ENCODE data around the gene IFT81. TPM values are rescaled to one million over a fixed set of nuclear protein-coding genes. Genes with fewer than 3 reads are reported as not detected.

Gene IFT81
- total and polyA plus RNA-seq, 2 donors from 2014 or later, result 6.5 to 16.6 TPM

GRCh38 chr12:110137786-110138185 lies 13.6 kb downstream of the IFT81 start:
- DNase-seq, result no peak
- Histone ChIP-seq H3K27me3 (ENCODE audit: control insufficient read depth, insufficient read depth, low read length) (no peaks in the 10 kb centered on the region), H3K36me3 (ENCODE audit: control insufficient read depth in 2 of 3, insufficient read depth in 3 of 3, low read length in 3 of 3) (peaks cover 2 to 19% (median 6%) of the 10 kb centered on the region in 3 donors), H3K27ac (ENCODE audit: low read depth in 2 of 2, low read length in 2 of 2) (no peak overlapping the region), H3K9me3 (ENCODE audit: control insufficient read depth in 2 of 3, insufficient read depth in 1 of 3, low read length in 3 of 3) (no peaks in the 10 kb centered on the region), H3K4me1 (ENCODE audit: control insufficient read depth in 2 of 3, insufficient read depth in 2 of 3, low read depth in 1 of 3, low read length in 3 of 3) (no peaks in the 10 kb centered on the region), H3K9ac (ENCODE audit: low read length in 3 of 3) (no peak overlapping the region), H3K4me3 (ENCODE audit: low read length in 3 of 3) (no peak overlapping the region)
- FAIRE-seq, result no peak
- intact Hi-C loops (cut with DNase I), result no loop called here
- TF ChIP-seq, protein P1, sequence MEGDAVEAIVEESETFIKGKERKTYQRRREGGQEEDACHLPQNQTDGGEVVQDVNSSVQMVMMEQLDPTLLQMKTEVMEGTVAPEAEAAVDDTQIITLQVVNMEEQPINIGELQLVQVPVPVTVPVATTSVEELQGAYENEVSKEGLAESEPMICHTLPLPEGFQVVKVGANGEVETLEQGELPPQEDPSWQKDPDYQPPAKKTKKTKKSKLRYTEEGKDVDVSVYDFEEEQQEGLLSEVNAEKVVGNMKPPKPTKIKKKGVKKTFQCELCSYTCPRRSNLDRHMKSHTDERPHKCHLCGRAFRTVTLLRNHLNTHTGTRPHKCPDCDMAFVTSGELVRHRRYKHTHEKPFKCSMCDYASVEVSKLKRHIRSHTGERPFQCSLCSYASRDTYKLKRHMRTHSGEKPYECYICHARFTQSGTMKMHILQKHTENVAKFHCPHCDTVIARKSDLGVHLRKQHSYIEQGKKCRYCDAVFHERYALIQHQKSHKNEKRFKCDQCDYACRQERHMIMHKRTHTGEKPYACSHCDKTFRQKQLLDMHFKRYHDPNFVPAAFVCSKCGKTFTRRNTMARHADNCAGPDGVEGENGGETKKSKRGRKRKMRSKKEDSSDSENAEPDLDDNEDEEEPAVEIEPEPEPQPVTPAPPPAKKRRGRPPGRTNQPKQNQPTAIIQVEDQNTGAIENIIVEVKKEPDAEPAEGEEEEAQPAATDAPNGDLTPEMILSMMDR (IDR thresholded peaks at IDR 0.05; ENCODE audit: borderline replicate concordance, extremely low read depth, insufficient read depth), result no peak

DNA sequence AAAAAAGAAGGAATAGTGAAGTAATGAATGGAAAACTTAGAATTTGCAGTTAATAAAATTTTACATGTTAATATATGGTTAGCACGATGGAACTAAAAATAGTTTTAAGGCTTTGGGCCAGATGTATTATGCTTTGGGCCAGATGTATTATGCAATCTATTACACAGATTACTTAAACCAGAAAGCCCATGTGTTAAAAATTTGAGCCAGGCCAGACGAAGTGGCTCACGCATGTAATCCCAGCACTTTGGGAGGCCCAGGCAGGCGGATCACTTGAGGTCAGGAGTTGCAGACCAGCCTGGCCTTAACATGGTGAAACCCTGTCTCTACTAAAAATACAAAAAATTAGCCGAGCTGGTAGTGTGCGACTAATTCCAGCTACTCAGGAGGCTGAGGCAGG lies 17.2 kb downstream of the IFT81 start:
- Histone ChIP-seq H3K4me3 (ENCODE audit: low read length in 3 of 3) (no peak overlapping the region), H3K36me3 (ENCODE audit: control insufficient read depth in 2 of 3, insufficient read depth in 3 of 3, low read length in 3 of 3) (peaks cover 0 to 11% (median 5%) of the 10 kb centered on the region in 3 donors), H3K4me1 (ENCODE audit: control insufficient read depth in 2 of 3, insufficient read depth in 2 of 3, low read depth in 1 of 3, low read length in 3 of 3) (no peaks in the 10 kb centered on the region), H3K9me3 (ENCODE audit: control insufficient read depth in 2 of 3, insufficient read depth in 1 of 3, low read length in 3 of 3) (no peaks in the 10 kb centered on the region), H3K9ac (ENCODE audit: low read length in 3 of 3) (no peak overlapping the region), H3K27ac (ENCODE audit: low read depth in 2 of 2, low read length in 2 of 2) (no peak overlapping the region), H3K27me3 (ENCODE audit: control insufficient read depth, insufficient read depth, low read length) (no peaks in the 10 kb centered on the region)
- TF ChIP-seq, protein P1 (IDR thresholded peaks at IDR 0.05; ENCODE audit: borderline replicate concordance, extremely low read depth, insufficient read depth), result no peak
- no peak for DNase-seq
- intact Hi-C loops (cut with DNase I), result no loop called here
- FAIRE-seq, result no peak

- TF ChIP-seq, protein P1 (IDR thresholded peaks at IDR 0.05; ENCODE audit: borderline replicate concordance, extremely low read depth, insufficient read depth), result no peak
- intact Hi-C loops (cut with DNase I), result no loop called here
- no peaks in the 10 kb centered on the region for H3K9me3 ChIP-seq (ENCODE audit: control insufficient read depth in 2 of 3, insufficient read depth in 1 of 3, low read length in 3 of 3)
- H3K4me3 ChIP-seq (ENCODE audit: low read length in 3 of 3), result no peak overlapping the region
- H3K27ac ChIP-seq (ENCODE audit: low read depth in 2 of 2, low read length in 2 of 2), result no peak overlapping the region
- DNase-seq (no peak), FAIRE-seq (no peak)
- no peaks in the 10 kb centered on the region for H3K27me3 ChIP-seq (ENCODE audit: control insufficient read depth, insufficient read depth, low read length)
- peaks cover 0 to 9% (median 7%) of the 10 kb centered on the region in 3 donors for H3K36me3 ChIP-seq (ENCODE audit: control insufficient read depth in 2 of 3, insufficient read depth in 3 of 3, low read length in 3 of 3)
- no peaks in the 10 kb centered on the region for H3K4me1 ChIP-seq (ENCODE audit: control insufficient read depth in 2 of 3, insufficient read depth in 2 of 3, low read depth in 1 of 3, low read length in 3 of 3)
- no peak overlapping the region for H3K9ac ChIP-seq (ENCODE audit: low read length in 3 of 3)
Measured at GRCh38 chr12:110146986-110147385, 22.8 kb downstream of the IFT81 start.

DNA sequence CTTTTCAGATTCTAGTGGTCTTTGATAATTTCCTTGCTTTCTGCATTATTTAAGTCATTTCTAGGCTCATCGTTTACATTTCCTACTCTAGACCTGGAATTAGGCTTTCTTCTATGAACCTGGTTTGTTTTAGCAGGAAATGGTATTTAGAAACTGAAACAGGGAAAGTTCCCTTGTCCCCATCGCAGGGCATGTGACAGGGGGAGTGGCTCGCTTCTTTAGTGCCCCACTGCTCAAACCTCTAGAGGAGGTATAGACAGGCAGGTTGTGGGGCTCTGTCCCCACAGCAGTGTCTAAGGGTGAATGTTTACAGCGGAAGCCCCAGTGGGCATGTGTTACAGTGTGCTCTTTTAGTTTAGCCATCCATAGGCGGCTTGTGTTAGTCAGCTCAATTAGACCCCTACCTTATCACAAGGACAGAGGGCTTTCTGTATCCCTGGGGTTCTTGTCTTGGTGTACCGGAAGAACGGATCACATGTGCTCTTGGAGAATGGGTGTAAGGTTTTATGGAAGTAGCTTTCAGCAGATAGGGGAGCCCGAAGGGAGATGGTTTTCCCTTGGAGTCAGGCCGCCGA lies 25.0 kb downstream of the IFT81 start:
- no peak for DNase-seq
- Histone ChIP-seq H3K9ac (ENCODE audit: low read length in 3 of 3) (no peak overlapping the region), H3K36me3 (ENCODE audit: control insufficient read depth in 2 of 3, insufficient read depth in 3 of 3, low read length in 3 of 3) (peaks cover 0 to 16% (median 7%) of the 10 kb centered on the region in 3 donors), H3K4me3 (ENCODE audit: low read length in 3 of 3) (no peak overlapping the region), H3K27me3 (ENCODE audit: control insufficient read depth, insufficient read depth, low read length) (no peaks in the 10 kb centered on the region), H3K27ac (ENCODE audit: low read depth in 2 of 2, low read length in 2 of 2) (no peak overlapping the region), H3K9me3 (ENCODE audit: control insufficient read depth in 2 of 3, insufficient read depth in 1 of 3, low read length in 3 of 3) (no peaks in the 10 kb centered on the region), H3K4me1 (ENCODE audit: control insufficient read depth in 2 of 3, insufficient read depth in 2 of 3, low read depth in 1 of 3, low read length in 3 of 3) (no peaks in the 10 kb centered on the region)
- TF ChIP-seq, protein P1 (IDR thresholded peaks at IDR 0.05; ENCODE audit: borderline replicate concordance, extremely low read depth, insufficient read depth), result no peak
- intact Hi-C loops (cut with DNase I), result no loop called here
- no peak for FAIRE-seq

Measured in kidney (tissue), 14 donors.